ENCODE measurements around the gene SLC25A21.

DNA sequence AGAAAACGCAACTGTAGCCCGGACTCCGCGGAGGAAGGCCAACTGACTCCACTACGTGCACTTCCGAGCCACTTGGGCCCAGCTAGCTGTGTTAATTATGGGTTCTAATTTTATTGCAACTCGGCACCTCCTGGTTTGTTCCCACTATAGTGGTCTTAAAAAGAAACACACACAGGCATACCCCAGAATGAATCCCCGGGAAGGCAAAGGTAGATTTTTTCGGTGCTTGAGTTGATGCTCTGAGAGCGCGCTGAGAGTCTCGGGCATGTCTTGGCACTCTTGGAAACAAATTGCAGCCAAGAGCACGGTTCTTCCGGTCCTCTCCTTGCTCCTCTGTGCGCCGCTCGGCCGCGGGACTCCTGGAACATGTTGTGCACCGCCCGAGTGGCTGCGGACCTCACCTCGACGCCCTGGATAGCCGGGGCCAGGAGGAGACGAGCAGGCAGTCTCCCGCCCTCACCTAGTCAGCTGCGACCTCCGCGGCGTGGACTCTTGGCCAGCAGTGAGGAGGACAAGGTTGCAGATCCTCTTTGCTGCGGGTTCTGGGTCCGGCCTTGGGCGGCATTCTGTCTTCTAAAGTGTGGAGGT, 517.5 kb downstream of the SLC25A21 start:
- TF ChIP-seq, protein P1, sequence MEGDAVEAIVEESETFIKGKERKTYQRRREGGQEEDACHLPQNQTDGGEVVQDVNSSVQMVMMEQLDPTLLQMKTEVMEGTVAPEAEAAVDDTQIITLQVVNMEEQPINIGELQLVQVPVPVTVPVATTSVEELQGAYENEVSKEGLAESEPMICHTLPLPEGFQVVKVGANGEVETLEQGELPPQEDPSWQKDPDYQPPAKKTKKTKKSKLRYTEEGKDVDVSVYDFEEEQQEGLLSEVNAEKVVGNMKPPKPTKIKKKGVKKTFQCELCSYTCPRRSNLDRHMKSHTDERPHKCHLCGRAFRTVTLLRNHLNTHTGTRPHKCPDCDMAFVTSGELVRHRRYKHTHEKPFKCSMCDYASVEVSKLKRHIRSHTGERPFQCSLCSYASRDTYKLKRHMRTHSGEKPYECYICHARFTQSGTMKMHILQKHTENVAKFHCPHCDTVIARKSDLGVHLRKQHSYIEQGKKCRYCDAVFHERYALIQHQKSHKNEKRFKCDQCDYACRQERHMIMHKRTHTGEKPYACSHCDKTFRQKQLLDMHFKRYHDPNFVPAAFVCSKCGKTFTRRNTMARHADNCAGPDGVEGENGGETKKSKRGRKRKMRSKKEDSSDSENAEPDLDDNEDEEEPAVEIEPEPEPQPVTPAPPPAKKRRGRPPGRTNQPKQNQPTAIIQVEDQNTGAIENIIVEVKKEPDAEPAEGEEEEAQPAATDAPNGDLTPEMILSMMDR (IDR thresholded peaks at IDR 0.05): no peak
- no peak for TF ChIP-seq POLR2A (IDR thresholded peaks at IDR 0.05)

Data from ovary (tissue), 3 donors.